Left lobe of liver (tissue), 2 donors: Measurements from ENCODE around the gene MTMR2. TPM values are rescaled to one million over a fixed set of nuclear protein-coding genes. Genes with fewer than 3 reads are reported as not detected.

Source experiments
- ATAC-seq: fragments of 200-7000 bp; cut with Tn5 transposase; one replicate; pipeline ENCODE4 v1.9.1; 2020; ENCODE audit warnings: mild to moderate bottlenecking, moderate library complexity
- DNase-seq: peaks from one replicate; pipeline ENCODE4 v3.0.0-alpha.2; 2020; ENCODE audit warnings: low spot score
- total RNA-seq: library from RNA; stranded (reverse); gene quantifications from one replicate; pipeline ENCODE4 v1.2.1, GENCODE V29; 2021
- donor health status: DM: no; HTN: no; CAD: no; lungs with moderate emphysema.
- donor health status: DM: no; HTN: yes; CAD: no.

Gene MTMR2
- 3.1 TPM for total RNA-seq

GRCh38 chr11:95923728-95924413 is at the start of gene MTMR2:
MTMR2 (minus strand) TSS chr11:95924107; CDS start chr11:95923954, 153 bp downstream.
- ATAC-seq, result peak; percentile 99

DNA sequence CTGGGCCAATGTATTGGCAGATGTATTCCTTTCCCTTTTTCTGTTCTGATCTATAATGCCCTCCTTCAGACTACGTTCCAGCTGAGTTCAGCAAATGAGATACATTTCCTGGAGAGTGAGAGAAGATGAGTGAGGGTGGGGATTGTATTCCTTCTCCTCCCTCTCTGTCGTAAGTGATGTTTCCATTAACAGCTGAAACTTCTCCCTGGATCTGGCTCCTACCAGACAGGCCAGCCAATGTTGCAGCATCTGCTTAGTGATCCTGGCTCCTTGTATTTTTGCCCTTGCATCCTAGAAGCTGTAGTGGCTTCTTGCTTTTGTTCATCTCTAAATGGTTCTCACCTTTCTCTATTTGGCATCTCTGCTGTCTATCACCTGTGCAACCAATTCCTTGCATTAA is 48.2 kb upstream of the MTMR2 start:
- no peak for ATAC-seq
- no peak for DNase-seq

More at GRCh38 chr11:95923728-95924413, at the start of gene MTMR2:
- DNase-seq, result peak; percentile 77

- ATAC-seq, result no peak
- no peak for DNase-seq
These were observed 44.7 kb upstream of the MTMR2 start for GRCh38 chr11:95968585-95968984.

DNA sequence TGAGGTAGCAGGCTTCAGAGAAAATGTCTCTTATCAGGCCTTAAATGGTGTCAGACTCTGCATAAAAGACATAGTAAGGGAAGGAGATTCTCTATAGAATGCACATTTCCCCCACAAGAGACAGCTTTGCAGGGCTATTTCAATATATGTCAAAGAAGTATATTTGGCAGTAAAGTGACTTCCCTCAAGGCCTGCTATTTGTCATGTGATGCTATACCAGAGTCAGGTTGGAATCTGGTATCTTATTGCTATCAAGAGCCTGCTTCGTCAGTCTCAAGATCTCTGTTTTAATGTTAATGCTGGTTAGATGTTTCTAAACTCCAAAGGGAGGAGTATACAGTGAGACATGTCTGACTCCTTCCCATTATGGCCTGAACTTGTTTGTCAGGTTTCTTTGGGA is 40.4 kb upstream of the MTMR2 start:
- ATAC-seq (no peak), DNase-seq (no peak)

DNA sequence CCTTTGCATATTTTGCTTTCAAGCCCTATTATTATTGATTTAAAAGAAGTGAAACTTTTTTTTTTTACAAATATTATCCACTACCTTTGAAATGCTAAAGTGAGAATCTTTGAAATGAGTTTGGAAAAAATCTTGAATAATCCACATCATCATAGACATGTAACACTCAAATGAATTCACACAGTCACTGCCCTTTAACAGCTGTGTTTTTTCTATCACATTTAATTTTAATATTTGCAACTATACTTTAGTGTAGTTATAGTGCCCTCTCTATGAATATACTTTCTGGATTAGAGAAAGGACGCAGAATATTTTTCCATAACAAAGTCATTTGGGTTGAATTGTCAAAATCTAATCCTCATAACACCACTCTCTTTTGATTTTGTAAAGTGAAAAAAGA is 37.9 kb upstream of the MTMR2 start:
- DNase-seq (no peak), ATAC-seq (no peak)

DNA sequence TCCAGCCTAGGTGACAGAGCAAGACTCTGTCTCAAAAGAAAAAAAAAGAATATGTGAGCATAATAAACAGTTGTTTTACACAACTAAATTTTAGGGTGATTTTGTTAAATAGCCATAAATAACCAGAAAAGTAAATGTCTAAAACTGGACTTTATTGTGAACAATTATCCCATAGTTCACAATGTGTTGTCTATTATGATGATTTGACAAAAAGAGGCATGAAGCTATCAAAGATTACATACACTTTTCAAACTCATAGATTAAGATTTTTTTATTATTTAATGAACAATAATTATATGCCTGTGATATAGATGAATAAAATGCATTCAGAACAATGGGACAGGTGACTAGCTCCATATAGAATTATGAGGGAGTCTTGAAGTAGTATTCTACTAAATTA is 27.0 kb upstream of the MTMR2 start:
- ATAC-seq (no peak), DNase-seq (no peak)

- DNase-seq, result no peak
- ATAC-seq, result no peak
These were observed 24.7 kb upstream of the MTMR2 start for GRCh38 chr11:95948637-95949036.

DNA sequence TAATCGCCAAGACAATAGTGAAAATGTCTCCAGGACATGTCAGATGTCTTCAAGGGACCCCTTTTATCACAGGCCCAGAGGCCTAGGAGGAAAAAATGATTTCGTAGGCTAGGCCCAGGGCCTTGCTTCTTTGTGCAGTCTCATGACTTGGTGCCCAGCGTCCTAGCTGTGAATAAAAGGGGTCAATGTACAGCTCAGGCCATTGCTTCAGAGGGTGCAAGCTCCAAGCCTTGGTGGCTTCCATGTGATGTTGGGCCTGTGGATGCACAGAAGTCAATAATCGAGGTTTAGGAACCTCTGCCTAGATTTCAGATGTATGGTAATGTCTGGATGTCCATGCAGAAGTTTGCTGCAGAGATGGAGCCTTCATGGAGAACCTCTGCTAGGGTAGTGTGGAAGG is 20.7 kb upstream of the MTMR2 start:
- DNase-seq (no peak), ATAC-seq (no peak)

- ATAC-seq (no peak), DNase-seq (no peak)
These were observed 19.6 kb upstream of the MTMR2 start for GRCh38 chr11:95943546-95943945.

- ATAC-seq (no peak), DNase-seq (no peak)
These were observed 15.2 kb upstream of the MTMR2 start for GRCh38 chr11:95939091-95939490.

DNA sequence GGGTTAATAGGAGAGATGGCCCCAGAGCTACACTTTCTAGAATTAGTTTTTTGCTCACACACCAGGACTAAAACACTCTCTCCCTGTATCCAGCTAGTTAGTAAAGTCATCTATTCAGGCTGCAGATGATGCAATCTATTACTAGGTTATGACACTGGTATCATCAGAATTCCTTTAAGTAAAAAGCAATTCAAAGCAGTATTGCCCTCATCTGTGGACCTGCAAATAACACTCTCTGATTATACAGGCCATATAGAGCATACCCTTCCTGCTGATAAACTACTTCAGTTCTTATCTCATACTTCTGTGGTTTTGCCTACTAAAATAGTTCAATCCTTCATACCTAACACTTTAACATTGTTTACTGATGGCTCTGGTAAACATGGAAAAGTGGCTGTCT is 13.5 kb upstream of the MTMR2 start:
- no peak for DNase-seq

DNA sequence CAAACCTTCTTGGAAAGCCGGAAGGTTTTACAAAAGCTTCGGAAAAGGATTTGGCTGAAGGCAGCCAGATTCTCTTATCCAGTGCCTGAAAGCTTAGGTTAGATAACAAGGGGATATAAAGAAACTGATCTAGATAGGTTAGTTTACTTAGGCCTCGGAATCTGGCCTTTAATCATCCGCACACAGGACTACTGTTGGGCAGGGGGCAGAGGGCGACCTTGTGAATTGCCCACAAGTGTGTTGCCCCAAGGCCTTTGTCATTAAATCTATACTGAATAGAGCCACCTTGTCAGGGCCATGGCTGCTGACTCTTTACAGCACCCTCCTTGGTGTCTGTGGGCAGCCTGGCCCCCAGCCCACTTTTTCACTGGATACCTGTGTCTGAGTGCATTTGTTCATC is 9.7 kb upstream of the MTMR2 start:
- no peak for ATAC-seq
- no peak for DNase-seq

More for the DNA sequence above, 13.5 kb upstream of the MTMR2 start:
- no peak for ATAC-seq

DNA sequence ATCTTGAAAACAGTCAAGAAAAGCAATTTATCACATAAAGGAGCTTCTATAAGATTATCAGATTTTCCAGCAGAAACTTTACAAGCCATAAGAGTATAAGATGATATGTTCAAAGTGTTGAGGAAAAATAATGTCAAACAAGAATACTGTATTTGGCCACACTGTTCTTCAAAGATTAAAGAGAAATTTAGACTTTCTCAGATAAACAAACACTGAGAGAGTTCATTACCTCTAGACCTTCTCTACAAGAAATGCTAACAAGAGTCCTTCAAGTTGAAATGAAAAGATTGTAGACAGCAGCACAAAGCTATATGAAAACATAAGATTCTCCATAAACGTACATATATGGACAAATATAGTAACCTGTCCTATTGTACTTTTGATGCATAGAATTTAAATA is 8.0 kb upstream of the MTMR2 start:
- DNase-seq (no peak), ATAC-seq (no peak)

GRCh38 chr11:95930948-95931347 is 7.0 kb upstream of the MTMR2 start:
- ATAC-seq (no peak), DNase-seq (no peak)

DNA sequence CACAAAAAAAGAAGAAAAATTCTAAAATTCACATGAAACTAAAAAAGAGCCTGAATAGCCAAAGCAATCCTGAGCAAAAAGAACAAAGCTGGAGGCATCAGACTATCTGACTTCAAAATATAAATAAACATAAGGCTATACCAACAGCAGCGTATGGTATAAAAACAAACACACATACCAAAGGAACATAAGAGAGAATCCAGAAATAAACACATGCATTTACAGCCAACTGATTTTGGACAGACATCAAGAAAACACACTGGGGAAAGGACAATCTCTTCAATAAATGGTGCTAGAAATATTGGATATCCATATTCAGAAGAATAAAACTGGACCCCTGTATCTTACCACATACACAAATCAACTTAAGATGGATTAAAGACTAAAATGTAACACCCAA is 2.8 kb upstream of the MTMR2 start:
- no peak for DNase-seq
- ATAC-seq, result no peak

- DNase-seq (no peak), ATAC-seq (no peak)
These were observed 1.1 kb upstream of the MTMR2 start for GRCh38 chr11:95925011-95925410.

DNA sequence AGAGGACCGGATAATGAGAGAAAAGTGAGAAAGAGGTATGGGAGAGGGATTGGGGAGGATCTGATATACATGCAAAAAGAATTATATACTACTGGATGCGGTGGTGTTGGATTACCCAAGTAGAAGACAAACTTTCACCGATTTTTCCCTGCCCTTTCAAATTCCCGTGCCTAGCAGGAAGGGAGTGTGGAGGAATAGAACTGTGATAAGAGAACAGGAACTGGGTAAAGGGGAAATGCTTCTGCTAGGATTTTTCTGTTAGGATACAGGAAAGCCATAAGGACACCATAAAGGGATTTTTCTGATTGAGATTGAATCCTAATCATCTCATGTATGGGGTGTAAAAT is 480 bp upstream of the MTMR2 start:
- DNase-seq, result no peak

GRCh38 chr11:95923439-95923727 is 524 bp downstream of the MTMR2 start:
- no peak for DNase-seq
- no peak for ATAC-seq

More for the DNA sequence above, 480 bp upstream of the MTMR2 start:
- peak; percentile 31 for ATAC-seq

- ATAC-seq, result no peak
- DNase-seq, result no peak
These were observed 1.1 kb downstream of the MTMR2 start for GRCh38 chr11:95922536-95923438.

DNA sequence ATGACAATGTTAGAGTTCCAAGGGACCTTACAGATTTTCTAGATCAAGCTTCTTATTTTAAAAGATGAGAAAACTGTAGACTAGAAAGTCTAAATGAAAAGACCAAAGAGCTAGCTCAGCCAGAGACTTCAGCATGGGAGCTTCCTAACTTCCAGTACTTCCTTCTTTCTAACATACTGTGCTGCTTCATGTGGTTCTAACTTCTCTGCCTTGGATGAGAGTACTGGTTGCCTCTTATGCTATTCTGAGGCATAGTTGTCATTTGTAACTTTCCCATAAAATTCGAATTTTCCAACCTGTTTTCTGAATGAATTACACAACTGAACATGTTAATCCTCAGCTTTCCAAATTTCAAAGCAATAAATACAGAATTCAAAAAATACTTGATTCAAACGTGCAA is 1.8 kb downstream of the MTMR2 start:
- ATAC-seq (no peak), DNase-seq (no peak)

DNA sequence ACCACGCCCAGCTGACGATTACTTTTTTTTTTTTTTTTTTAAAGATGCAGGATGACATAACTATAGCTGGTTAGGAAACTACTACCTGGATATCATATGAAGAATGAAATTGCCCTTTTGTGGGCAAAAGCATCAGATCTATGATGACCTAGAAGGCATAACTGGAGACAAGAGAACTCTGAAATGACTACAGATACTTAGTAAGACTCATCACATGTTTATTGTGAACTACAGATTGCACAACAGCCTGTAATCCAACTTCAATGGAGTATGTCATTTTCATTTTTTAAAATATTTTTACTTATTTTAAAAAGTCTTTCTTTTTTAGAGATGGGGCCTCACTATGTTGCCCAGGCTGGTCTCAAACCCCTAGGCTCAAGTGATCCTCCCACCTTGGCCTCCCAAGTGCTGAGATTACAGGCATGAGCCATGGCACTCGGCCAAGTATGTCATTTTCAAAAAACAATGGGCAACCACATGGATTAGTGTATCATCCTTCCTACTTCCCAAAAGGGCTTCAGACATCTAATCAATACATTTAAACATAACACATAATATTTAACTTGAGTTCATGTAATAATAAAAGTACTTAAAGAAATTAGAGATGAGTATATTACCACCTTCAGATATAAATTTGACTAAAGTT is 3.3 kb downstream of the MTMR2 start:
- ATAC-seq (no peak), DNase-seq (no peak)

DNA sequence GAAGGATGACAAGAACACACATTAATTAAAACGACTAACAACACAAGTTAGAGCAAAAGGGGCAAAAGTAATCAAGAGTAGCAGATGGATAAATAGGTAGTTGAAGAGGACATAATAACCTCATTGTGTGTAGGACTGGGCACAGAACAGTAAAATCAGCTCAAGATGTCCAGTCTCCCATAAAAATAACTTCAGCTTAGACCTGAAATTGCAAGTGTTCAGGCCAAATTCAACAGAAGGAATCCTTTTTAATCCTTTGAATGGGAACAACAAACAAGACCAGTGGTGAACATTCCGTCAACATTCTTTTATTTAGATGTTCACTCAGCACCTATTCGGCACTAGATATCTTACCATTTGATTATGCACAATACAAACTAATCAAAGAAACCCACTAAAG is 4.4 kb downstream of the MTMR2 start:
- ATAC-seq, result no peak
- DNase-seq, result no peak
